H1 (cell line): ENCODE data around the gene MYO1D. TPM values are rescaled to one million over a fixed set of nuclear protein-coding genes. Genes with fewer than 3 reads are reported as not detected.

Experiments
- CBX5 ChIP-seq: fragments of 300-800, 300-1000 bp; sonication (generic); IDR thresholded peaks from 2 replicates; pipeline ENCODE4 v1.7.1; 2016; ENCODE audit warnings: antibody characterized with exemption, low read length, low read depth
- CBX8 ChIP-seq: fragments of 300-800, 300-1000 bp; sonication (generic); IDR thresholded peaks from 2 replicates; pipeline ENCODE4 v1.7.1; 2016; ENCODE audit warnings: low read depth, low read length, borderline replicate concordance
- HDAC2 ChIP-seq, 2 experiments: fragments of 300-600 bp in 1 of 2; sonication (generic) in 1 of 2; IDR thresholded peaks; 2 replicates each; pipeline ENCODE4 v1.6.1; 2011 to 2012; ENCODE audit warnings: low read depth in 2 of 2, low read length in 2 of 2, mild to moderate bottlenecking in 2 of 2, moderate library complexity in 2 of 2, borderline replicate concordance in 1 of 2, inconsistent platforms in 1 of 2
- SRF ChIP-seq: IDR thresholded peaks from 2 replicates; pipeline ENCODE4 v1.6.1; 2011; ENCODE audit warnings: mild to moderate bottlenecking, low read depth, low read length, moderate library complexity
- SUZ12 ChIP-seq: fragments of 200-600 bp; sonication (generic); IDR thresholded peaks from 2 replicates; pipeline ENCODE4 v1.6.1; 2012; ENCODE audit warnings: mild to moderate bottlenecking, inconsistent platforms, low read length, moderate library complexity, mixed read lengths
- polyA plus RNA-seq, 7 experiments: library from polyadenylated mRNA; depleted of rRNA in 3 of 7; stranded (reverse) in 5 of 7; unstranded in 2 of 7; fragments of >200 nt in 5 of 7; fragments of 200-250 nt in 2 of 7; gene quantifications; 1 replicate in 5 of 7; 2 replicates in 1 of 7; 4 replicates in 1 of 7; pipeline versions ENCODE4 v1.2.1 to v1.2.3, GENCODE V29; 2011 to 2013; ENCODE audit warnings: missing spikeins in 2 of 7, mixed read lengths in 2 of 7
- total RNA-seq: library from RNA; stranded (reverse); fragmentation: NEBNext Ultra II Directional; extraction: Animal tissue kit (Norgen Biotek cat#: 25700); gene quantifications from 2 replicates; pipeline ENCODE4 v1.2.1, GENCODE V29; 2021
- TF ChIP-seq, protein P1 (sequence below): fragments of 300-600 bp; sonication (generic); IDR thresholded peaks from 2 replicates; pipeline ENCODE4 v1.7.1; 2012; ENCODE audit warnings: low read length, moderate library complexity, mild to moderate bottlenecking, inconsistent platforms; ENCODE audit not compliant: insufficient replicate concordance
- TF ChIP-seq, protein P2 (sequence below): IDR thresholded peaks from 2 replicates; pipeline ENCODE4 v1.6.1; 2012; ENCODE audit warnings: inconsistent platforms

MYO1D gene
- total and polyA plus RNA-seq, 2 of the 8 experiments (the other 6 are each of a cell fraction or from before 2014, with no cell fraction given) = 6.5 to 25.4 TPM

GRCh38 chr17:32774695-32775084 is 102.2 kb downstream of the MYO1D start (continued):
- TF ChIP-seq, protein P1, sequence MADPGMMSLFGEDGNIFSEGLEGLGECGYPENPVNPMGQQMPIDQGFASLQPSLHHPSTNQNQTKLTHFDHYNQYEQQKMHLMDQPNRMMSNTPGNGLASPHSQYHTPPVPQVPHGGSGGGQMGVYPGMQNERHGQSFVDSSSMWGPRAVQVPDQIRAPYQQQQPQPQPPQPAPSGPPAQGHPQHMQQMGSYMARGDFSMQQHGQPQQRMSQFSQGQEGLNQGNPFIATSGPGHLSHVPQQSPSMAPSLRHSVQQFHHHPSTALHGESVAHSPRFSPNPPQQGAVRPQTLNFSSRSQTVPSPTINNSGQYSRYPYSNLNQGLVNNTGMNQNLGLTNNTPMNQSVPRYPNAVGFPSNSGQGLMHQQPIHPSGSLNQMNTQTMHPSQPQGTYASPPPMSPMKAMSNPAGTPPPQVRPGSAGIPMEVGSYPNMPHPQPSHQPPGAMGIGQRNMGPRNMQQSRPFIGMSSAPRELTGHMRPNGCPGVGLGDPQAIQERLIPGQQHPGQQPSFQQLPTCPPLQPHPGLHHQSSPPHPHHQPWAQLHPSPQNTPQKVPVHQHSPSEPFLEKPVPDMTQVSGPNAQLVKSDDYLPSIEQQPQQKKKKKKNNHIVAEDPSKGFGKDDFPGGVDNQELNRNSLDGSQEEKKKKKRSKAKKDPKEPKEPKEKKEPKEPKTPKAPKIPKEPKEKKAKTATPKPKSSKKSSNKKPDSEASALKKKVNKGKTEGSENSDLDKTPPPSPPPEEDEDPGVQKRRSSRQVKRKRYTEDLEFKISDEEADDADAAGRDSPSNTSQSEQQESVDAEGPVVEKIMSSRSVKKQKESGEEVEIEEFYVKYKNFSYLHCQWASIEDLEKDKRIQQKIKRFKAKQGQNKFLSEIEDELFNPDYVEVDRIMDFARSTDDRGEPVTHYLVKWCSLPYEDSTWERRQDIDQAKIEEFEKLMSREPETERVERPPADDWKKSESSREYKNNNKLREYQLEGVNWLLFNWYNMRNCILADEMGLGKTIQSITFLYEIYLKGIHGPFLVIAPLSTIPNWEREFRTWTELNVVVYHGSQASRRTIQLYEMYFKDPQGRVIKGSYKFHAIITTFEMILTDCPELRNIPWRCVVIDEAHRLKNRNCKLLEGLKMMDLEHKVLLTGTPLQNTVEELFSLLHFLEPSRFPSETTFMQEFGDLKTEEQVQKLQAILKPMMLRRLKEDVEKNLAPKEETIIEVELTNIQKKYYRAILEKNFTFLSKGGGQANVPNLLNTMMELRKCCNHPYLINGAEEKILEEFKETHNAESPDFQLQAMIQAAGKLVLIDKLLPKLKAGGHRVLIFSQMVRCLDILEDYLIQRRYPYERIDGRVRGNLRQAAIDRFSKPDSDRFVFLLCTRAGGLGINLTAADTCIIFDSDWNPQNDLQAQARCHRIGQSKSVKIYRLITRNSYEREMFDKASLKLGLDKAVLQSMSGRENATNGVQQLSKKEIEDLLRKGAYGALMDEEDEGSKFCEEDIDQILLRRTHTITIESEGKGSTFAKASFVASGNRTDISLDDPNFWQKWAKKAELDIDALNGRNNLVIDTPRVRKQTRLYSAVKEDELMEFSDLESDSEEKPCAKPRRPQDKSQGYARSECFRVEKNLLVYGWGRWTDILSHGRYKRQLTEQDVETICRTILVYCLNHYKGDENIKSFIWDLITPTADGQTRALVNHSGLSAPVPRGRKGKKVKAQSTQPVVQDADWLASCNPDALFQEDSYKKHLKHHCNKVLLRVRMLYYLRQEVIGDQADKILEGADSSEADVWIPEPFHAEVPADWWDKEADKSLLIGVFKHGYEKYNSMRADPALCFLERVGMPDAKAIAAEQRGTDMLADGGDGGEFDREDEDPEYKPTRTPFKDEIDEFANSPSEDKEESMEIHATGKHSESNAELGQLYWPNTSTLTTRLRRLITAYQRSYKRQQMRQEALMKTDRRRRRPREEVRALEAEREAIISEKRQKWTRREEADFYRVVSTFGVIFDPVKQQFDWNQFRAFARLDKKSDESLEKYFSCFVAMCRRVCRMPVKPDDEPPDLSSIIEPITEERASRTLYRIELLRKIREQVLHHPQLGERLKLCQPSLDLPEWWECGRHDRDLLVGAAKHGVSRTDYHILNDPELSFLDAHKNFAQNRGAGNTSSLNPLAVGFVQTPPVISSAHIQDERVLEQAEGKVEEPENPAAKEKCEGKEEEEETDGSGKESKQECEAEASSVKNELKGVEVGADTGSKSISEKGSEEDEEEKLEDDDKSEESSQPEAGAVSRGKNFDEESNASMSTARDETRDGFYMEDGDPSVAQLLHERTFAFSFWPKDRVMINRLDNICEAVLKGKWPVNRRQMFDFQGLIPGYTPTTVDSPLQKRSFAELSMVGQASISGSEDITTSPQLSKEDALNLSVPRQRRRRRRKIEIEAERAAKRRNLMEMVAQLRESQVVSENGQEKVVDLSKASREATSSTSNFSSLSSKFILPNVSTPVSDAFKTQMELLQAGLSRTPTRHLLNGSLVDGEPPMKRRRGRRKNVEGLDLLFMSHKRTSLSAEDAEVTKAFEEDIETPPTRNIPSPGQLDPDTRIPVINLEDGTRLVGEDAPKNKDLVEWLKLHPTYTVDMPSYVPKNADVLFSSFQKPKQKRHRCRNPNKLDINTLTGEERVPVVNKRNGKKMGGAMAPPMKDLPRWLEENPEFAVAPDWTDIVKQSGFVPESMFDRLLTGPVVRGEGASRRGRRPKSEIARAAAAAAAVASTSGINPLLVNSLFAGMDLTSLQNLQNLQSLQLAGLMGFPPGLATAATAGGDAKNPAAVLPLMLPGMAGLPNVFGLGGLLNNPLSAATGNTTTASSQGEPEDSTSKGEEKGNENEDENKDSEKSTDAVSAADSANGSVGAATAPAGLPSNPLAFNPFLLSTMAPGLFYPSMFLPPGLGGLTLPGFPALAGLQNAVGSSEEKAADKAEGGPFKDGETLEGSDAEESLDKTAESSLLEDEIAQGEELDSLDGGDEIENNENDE = no peak
- TF ChIP-seq CBX8 = no peak
- TF ChIP-seq CBX5 = no peak
- TF ChIP-seq, protein P2, sequence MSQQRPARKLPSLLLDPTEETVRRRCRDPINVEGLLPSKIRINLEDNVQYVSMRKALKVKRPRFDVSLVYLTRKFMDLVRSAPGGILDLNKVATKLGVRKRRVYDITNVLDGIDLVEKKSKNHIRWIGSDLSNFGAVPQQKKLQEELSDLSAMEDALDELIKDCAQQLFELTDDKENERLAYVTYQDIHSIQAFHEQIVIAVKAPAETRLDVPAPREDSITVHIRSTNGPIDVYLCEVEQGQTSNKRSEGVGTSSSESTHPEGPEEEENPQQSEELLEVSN = no peak
- no peak for TF ChIP-seq SUZ12
- TF ChIP-seq SRF = no peak
- TF ChIP-seq HDAC2 (IDR thresholded peaks at IDR 0.05; ENCODE audit: borderline replicate concordance in 1 of 2, low read depth in 2 of 2, low read length in 2 of 2) = no peak
